K562 (cell line): ENCODE data around the gene IDNK.

Experiments
- MXI1 ChIP-seq: IDR thresholded peaks from 2 replicates; pipeline ENCODE4 v1.6.1; 2011; ENCODE audit warnings: low read depth, mild to moderate bottlenecking, improper control_type of control experiment, low read length
- POLR2AphosphoS2 ChIP-seq: IDR thresholded peaks from 2 replicates; pipeline ENCODE4 v1.6.1; 2012; ENCODE audit warnings: low read length, improper control_type of control experiment
- POLR2AphosphoS5 ChIP-seq: IDR thresholded peaks from 2 replicates; pipeline ENCODE4 v1.6.1; 2011; ENCODE audit warnings: mild to moderate bottlenecking, low read depth, low read length, moderate library complexity; ENCODE audit not compliant: control insufficient read depth, insufficient read depth
- SMAD3 ChIP-seq: fragments of 450-650 bp; formaldehyde crosslinking; conservative IDR thresholded peaks from 2 replicates; pipeline ENCODE4 v1.4.0; 2020; ENCODE audit warnings: mild to moderate bottlenecking
- SMC3 ChIP-seq: conservative IDR thresholded peaks from 2 replicates; pipeline ENCODE4 v1.6.1; 2011; ENCODE audit warnings: low read depth, low read length, improper control_type of control experiment; ENCODE audit not compliant: insufficient read depth
- TEAD4 ChIP-seq, 2 experiments: sonication (generic) in 1 of 2; formaldehyde crosslinking in 1 of 2; IDR thresholded peaks; 2 replicates each; pipeline versions ENCODE4 v1.6.1 to v1.8.0; 2012 to 2022; ENCODE audit warnings: borderline replicate concordance in 1 of 2, inconsistent platforms in 1 of 2, low read length in 1 of 2, mild to moderate bottlenecking in 1 of 2, missing genetic modification reagents in 1 of 2
- ZNF274 ChIP-seq: IDR thresholded peaks from 2 replicates; pipeline ENCODE4 v1.6.1; 2011; ENCODE audit warnings: low read depth, mild to moderate bottlenecking, low read length, moderate library complexity, borderline replicate concordance
- ZNF384 ChIP-seq: IDR thresholded peaks from 2 replicates; pipeline ENCODE4 v1.6.1; 2012; ENCODE audit warnings: low read depth, low read length, improper control_type of control experiment
- TF ChIP-seq, protein P1 (sequence below), 3 experiments: IDR thresholded peaks in 2 of 3; conservative IDR thresholded peaks in 1 of 3; 2 replicates each; pipeline ENCODE4 v1.5.1; 2011 to 2012; ENCODE audit warnings: low read length in 3 of 3, mild to moderate bottlenecking in 3 of 3, control low read depth in 2 of 3, improper control_type of control experiment in 1 of 3, inconsistent platforms in 1 of 3, low read depth in 1 of 3, mixed read lengths in 1 of 3, moderate library complexity in 1 of 3; ENCODE audit not compliant: insufficient read depth in 2 of 3
- TF ChIP-seq, protein P2 (sequence below): fragments of 250-450 bp; sonication (Bioruptor Pico); IDR thresholded peaks from 2 replicates; pipeline ENCODE4 v1.5.0; 2020; ENCODE audit warnings: mild to moderate bottlenecking

DNA sequence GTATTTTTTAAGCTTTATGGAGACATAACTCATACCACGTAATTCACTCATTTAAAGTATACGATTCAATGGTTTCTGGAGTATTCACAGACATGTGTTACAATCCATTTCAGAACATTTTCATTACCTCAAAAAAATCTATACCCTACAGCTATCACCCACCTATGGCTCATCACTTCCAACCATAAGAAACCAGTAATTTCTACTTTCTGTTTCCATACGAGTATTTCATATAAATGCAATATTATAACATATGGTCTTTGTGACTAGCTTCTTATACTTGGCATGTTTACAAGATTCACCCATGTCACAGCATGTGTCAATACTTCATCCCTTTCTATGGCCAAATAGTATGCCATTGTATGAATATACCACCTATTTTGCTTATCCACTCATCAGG lies 66.0 kb downstream of the IDNK start:
- TF ChIP-seq ZNF274 (no peak), SMAD3 (CRISPR knock-in tag) (no peak), POLR2AphosphoS2 (no peak), TEAD4 (IDR thresholded peaks at IDR 0.05; ENCODE audit: low read length) (no peak), TEAD4 (CRISPR knock-in tag; IDR thresholded peaks at IDR 0.05; ENCODE audit: borderline replicate concordance) (no peak), SMC3 (no peak), ZNF384 (no peak), POLR2AphosphoS5 (no peak), MXI1 (no peak)
- TF ChIP-seq, protein P1, sequence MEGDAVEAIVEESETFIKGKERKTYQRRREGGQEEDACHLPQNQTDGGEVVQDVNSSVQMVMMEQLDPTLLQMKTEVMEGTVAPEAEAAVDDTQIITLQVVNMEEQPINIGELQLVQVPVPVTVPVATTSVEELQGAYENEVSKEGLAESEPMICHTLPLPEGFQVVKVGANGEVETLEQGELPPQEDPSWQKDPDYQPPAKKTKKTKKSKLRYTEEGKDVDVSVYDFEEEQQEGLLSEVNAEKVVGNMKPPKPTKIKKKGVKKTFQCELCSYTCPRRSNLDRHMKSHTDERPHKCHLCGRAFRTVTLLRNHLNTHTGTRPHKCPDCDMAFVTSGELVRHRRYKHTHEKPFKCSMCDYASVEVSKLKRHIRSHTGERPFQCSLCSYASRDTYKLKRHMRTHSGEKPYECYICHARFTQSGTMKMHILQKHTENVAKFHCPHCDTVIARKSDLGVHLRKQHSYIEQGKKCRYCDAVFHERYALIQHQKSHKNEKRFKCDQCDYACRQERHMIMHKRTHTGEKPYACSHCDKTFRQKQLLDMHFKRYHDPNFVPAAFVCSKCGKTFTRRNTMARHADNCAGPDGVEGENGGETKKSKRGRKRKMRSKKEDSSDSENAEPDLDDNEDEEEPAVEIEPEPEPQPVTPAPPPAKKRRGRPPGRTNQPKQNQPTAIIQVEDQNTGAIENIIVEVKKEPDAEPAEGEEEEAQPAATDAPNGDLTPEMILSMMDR (IDR thresholded peaks at IDR 0.05 in 2 of 3, conservative IDR thresholded peaks at IDR 0.05 in 1 of 3; ENCODE audit: insufficient read depth in 2 of 3, low read depth in 1 of 3, low read length in 3 of 3), result no peak
- TF ChIP-seq, protein P2, sequence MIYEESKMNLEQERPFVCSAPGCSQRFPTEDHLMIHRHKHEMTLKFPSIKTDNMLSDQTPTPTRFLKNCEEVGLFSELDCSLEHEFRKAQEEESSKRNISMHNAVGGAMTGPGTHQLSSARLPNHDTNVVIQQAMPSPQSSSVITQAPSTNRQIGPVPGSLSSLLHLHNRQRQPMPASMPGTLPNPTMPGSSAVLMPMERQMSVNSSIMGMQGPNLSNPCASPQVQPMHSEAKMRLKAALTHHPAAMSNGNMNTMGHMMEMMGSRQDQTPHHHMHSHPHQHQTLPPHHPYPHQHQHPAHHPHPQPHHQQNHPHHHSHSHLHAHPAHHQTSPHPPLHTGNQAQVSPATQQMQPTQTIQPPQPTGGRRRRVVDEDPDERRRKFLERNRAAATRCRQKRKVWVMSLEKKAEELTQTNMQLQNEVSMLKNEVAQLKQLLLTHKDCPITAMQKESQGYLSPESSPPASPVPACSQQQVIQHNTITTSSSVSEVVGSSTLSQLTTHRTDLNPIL (CRISPR knock-in tag), result no peak
